GM19023 (cell line): Measurements from ENCODE around the gene PPP2R2B.

Experiments used
- ATAC-seq: cut with Tn5 transposase; IDR thresholded peaks from one replicate; pipeline ENCODE4 v1.9.1; 2021; ENCODE audit warnings: mild to moderate bottlenecking, moderate library complexity; ENCODE audit not compliant: unreplicated experiment

Gene PPP2R2B

DNA sequence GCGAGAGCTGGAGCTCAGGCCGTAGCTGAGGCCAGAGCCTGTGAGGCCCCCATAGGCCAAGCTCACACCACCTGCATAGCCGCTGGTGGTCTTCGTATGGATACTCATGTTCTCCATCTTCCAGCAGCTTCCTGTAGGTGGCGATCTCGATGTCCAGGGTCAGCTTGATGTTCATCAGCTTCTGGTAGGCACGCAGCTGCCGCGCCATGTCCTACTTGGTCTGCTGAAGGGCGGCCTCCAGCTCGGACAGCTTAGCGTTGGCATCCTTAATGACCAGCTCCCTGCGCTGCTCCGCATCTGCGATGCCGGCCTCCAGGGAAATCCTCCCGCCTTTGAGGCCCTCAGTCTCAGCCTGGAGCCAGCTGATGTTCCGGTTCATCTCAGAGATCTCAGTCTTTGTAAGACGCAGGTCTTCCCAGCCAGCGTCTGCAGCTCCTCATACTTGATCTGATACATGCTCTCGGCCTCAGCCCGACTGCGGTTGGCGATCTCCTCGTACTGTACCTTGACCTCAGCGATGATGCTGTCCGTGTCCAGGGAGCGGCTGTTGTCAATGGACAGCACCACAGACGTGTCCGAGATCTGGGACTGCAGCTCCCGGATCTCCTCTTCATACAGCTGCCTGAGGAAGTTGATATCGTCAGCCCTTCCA is 172.1 kb downstream of the PPP2R2B start:
- no peak for ATAC-seq

- no peak for ATAC-seq
Observed at GRCh38 chr5:146704949-146705665, 173.4 kb downstream of the PPP2R2B start.

- no peak for ATAC-seq
Observed at GRCh38 chr5:146703899-146704298, 174.7 kb downstream of the PPP2R2B start.

- ATAC-seq, result no peak
Observed at GRCh38 chr5:146703499-146703898, 175.1 kb downstream of the PPP2R2B start.

DNA sequence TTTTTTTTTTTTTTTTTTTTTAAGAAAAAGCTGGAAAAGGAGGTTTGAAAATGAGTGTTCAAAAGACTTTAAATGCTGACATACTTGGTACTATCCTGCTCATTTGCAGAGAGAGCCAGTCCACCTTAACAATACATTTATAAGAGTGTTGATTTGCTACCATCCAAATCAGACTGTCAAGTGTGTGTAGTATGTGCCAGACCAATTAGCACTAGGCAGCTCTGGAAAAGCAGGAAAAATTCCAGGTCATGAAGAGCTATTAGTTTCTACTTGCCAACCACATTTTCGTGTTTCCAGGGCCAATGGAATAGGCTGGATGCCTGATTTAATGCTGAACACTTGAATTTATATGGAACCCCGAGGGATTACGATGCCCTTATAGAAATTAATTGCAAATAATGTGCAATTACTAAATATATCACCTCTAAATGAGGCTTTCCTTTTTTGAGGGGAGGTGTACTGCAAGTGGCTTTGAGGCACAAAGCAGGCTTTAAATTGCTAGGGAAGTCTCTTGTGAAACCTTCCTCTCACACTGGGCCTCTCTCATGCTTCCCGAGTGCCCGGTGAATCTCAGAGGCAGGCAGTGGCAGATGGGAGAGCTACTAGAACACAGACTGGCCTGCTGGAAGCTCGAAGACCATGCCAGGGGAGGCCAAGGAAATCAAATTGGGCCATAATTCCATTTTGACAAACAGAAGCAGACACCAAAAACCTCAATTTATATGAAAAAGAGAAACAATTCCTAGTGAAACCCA is 178.7 kb downstream of the PPP2R2B start:
- no peak for ATAC-seq

DNA sequence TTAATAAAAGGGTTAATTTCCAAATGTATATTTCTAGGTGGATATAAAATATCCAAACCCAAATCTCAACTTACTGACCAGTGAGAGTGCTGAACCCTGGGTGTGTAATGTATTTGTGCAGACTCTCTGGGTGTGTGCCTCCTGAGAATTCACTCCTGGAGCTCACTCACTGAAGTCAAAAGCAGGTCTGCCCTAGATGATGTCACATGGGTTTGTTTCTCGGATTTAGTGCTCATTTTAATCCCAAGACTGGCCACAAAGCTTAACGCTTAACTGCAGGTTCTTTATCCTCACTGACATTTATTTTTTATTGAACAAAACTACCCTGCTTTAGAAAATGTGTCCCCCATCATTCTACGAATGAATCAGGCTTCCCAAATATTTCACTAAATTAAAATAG is 179.4 kb downstream of the PPP2R2B start:
- ATAC-seq, result no peak

GRCh38 chr5:146698651-146699050 is 179.9 kb downstream of the PPP2R2B start:
- no peak for ATAC-seq

DNA sequence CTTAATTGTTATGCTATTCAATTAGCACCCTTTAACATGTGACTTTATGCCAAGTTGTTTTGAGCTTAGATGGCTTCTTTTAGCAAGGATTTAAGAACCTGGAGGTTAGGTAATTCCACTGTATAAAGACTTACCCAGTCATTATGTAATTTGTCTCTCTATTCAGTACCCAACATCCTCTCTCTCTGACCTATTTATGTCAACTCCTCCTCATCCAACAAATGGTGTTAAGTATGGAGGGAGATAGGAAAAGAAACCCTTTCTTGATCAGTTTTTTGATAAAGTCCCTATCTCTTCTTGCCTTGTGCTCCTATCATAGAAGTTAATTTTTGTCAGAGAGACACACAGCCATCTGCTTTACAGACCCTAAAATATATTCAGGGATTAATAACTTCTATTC is 181.3 kb downstream of the PPP2R2B start:
- ATAC-seq, result no peak

GRCh38 chr5:146695646-146696045 is 182.9 kb downstream of the PPP2R2B start:
- ATAC-seq, result no peak

- ATAC-seq, result no peak
Observed at GRCh38 chr5:146690880-146691355, 187.6 kb downstream of the PPP2R2B start.

- no peak for ATAC-seq
Observed at GRCh38 chr5:146687630-146688029, 190.9 kb downstream of the PPP2R2B start.

GRCh38 chr5:146683861-146684260 is 194.7 kb downstream of the PPP2R2B start:
- ATAC-seq, result no peak

DNA sequence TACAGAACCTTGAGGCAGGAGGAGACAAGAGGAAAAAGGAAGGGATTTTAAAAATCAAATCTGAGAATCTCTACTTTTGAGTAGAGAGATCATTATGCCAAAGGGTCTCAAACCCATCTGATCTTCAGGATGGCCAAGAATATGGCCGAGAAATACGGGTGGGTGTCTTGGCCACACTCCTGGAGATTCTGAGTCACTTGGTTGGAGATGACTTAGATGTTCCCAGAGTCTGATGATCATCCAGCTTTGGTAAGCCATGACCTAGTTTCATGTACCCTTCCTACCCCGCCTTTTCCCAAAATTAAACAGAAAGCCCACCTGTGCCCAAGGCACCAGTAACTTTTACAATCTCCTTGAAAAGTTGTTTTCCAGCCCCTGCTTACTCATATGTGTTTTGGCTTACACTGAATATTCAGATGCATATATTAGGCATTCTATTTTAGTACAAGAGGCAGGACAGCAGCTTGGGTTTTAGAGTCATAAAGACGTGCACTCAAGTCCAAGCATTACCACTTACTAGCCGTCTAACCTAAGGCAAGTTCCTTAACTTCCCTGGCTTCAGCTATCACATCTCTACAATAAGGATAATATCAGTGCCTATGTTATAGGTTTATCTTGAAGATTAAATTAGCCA is 195.5 kb downstream of the PPP2R2B start:
- no peak for ATAC-seq

GRCh38 chr5:146681585-146682105 is 196.9 kb downstream of the PPP2R2B start:
- ATAC-seq, result no peak

- no peak for ATAC-seq
Observed at GRCh38 chr5:146680846-146681584, 197.5 kb downstream of the PPP2R2B start.

DNA sequence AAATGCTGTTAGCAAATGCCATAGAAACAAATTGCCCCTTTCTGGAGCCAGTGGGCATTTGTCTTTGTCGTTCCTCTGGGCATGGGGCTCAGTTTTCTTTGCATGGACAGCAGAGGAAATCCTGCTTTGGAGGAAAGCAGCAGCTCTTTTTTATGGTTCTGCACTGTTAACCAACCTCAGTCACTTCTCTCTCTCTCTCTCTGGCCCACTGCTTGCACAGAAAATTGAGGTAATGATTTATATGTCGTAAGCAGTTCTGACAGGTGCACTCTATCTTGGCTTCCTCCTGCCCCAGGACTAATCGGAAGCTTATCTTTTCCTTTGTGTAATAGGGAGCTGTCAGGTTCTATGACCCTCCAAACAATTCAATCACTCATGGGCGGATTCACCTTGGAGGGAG is 202.9 kb downstream of the PPP2R2B start:
- ATAC-seq, result no peak

DNA sequence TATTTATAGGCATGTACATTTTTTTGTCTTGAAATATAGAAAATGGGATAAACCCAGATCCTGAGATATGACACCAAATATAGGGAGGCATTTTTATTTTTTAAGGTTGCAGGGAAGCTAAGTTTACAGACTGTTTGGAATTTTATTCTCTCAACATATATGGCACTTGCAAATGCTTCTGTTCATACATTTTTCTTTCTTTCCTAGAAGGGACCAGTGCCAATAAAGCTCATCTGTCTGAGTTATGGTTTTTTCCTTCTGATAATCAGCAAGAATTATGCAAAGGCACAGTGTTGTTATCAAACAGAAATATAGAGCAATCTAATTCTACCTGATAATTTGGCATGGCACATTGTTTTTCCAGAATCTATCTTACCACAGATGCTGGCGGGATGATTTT is 205.7 kb downstream of the PPP2R2B start:
- ATAC-seq, result no peak

DNA sequence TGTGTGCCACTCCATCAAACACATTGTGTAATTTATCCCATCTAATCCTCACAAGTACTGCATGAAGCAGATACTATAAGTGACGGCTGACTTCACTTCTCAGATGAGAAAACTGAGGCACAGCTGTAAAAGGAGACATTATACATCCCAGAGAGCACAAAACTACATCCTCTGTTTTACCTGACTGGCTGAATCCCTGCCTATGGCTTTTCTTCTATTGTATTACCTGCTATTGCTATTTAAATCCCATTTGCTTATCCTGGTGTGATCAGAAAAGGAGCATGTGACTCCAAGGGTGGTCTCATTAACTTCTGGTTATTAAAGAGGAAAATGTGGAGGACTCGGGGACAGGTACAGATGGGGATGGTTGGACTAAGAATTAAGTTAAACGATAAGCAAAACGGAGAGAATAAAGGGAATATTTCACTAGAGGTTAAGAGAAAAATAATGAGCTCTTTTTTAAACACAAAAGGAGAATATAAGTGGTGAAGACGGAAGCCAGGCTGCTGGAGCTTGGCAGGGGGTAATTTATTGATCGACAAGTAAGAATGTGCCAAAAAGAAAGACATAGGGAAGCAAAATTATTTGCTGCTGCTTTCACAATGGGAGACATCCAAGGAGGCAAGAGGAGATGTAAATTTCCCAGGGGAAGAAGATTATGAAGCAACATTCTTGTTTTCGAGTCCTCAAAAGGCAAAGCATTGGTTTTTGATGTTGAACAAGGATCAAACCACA is 206.8 kb downstream of the PPP2R2B start:
- ATAC-seq, result no peak

- no peak for ATAC-seq
Observed at GRCh38 chr5:146669656-146670055, 208.9 kb downstream of the PPP2R2B start.
